KMS-11 (cell line): ENCODE measurements around the gene BMPER.

Experiments used
- H2AFZ ChIP-seq: fragments of 200-600 bp; sonication (generic); 2 replicates; pipeline ENCODE4 v1.6.1; 2016; ENCODE audit warnings: antibody characterized with exemption, mixed run types, low read depth
- H3K27ac ChIP-seq: fragments of 200-600 bp; sonication (generic); 2 replicates; pipeline ENCODE4 v1.6.1; 2016; ENCODE audit warnings: mild to moderate bottlenecking, mixed run types
- H3K27me3 ChIP-seq: fragments of 200-600 bp; sonication (generic); 2 replicates; pipeline ENCODE4 v1.6.1; 2017; ENCODE audit warnings: mild to moderate bottlenecking, low read depth, mixed run types, moderate library complexity; ENCODE audit not compliant: insufficient read depth
- H3K36me3 ChIP-seq: fragments of 200-600 bp; sonication (generic); 2 replicates; pipeline ENCODE4 v1.6.1; 2017; ENCODE audit warnings: mild to moderate bottlenecking, mixed run types; ENCODE audit not compliant: insufficient read depth
- H3K4me1 ChIP-seq: fragments of 200-600 bp; sonication (generic); 2 replicates; pipeline ENCODE4 v1.6.1; 2016; ENCODE audit warnings: mild to moderate bottlenecking, low read depth, mixed run types; ENCODE audit not compliant: poor library complexity, severe bottlenecking
- H3K4me2 ChIP-seq: fragments of 200-600 bp; sonication (generic); 2 replicates; pipeline ENCODE4 v1.7.0; 2016; ENCODE audit warnings: mild to moderate bottlenecking, mixed run types
- H3K4me3 ChIP-seq: fragments of 200-600 bp; sonication (generic); IDR thresholded peaks from 2 replicates; pipeline ENCODE4 v1.6.1; 2017; ENCODE audit warnings: low read depth, low read length, mixed read lengths; ENCODE audit not compliant: insufficient read depth
- H3K79me2 ChIP-seq: fragments of 200-600 bp; sonication (generic); 2 replicates; pipeline ENCODE4 v1.6.1; 2016; ENCODE audit warnings: low read depth, mixed run types; ENCODE audit not compliant: insufficient read depth
- H3K9ac ChIP-seq: fragments of 200-600 bp; sonication (generic); 2 replicates; pipeline ENCODE4 v1.6.1; 2016; ENCODE audit warnings: mild to moderate bottlenecking, mixed run types
- H4K20me1 ChIP-seq: fragments of 200-600 bp; sonication (generic); 2 replicates; pipeline ENCODE4 v1.6.1; 2016; ENCODE audit warnings: mild to moderate bottlenecking, mixed run types; ENCODE audit not compliant: insufficient read depth
- CTCF ChIP-seq: fragments of 200-600 bp; sonication (generic); conservative IDR thresholded peaks from 2 replicates; pipeline ENCODE4 v1.6.1; 2017; ENCODE audit warnings: low read depth, mild to moderate bottlenecking, antibody characterized with exemption, low read length, moderate library complexity, mixed read lengths

Gene BMPER

GRCh38 chr7:33881316-33881715 is 24.0 kb upstream of the BMPER start:
- no peaks in the 10 kb centered on the region for H4K20me1 ChIP-seq
- H3K4me1 ChIP-seq: no peaks in the 10 kb centered on the region
- no peaks in the 10 kb centered on the region for H3K79me2 ChIP-seq
- H3K4me3 ChIP-seq: no peak overlapping the region
- no peak overlapping the region for H3K27ac ChIP-seq
- H3K27me3 ChIP-seq: no peaks in the 10 kb centered on the region
- no peak for TF ChIP-seq CTCF
- H3K4me2 ChIP-seq: no peak overlapping the region
- H2AFZ ChIP-seq: no peak overlapping the region
- no peak overlapping the region for H3K9ac ChIP-seq
- no peaks in the 10 kb centered on the region for H3K36me3 ChIP-seq

GRCh38 chr7:33882040-33882837 is 23.1 kb upstream of the BMPER start:
- H3K27ac ChIP-seq: no peak overlapping the region
- no peaks in the 10 kb centered on the region for H3K79me2 ChIP-seq
- no peak overlapping the region for H3K4me2 ChIP-seq
- no peaks in the 10 kb centered on the region for H3K27me3 ChIP-seq
- H3K9ac ChIP-seq: no peak overlapping the region
- H3K36me3 ChIP-seq: no peaks in the 10 kb centered on the region
- no peak overlapping the region for H3K4me3 ChIP-seq
- no peaks in the 10 kb centered on the region for H3K4me1 ChIP-seq
- no peak overlapping the region for H2AFZ ChIP-seq
- H4K20me1 ChIP-seq: no peaks in the 10 kb centered on the region
- no peak for TF ChIP-seq CTCF

GRCh38 chr7:33882950-33883670 is 22.2 kb upstream of the BMPER start:
- Histone ChIP-seq H3K4me1 (no peaks in the 10 kb centered on the region), H3K4me3 (no peak overlapping the region), H3K27me3 (no peaks in the 10 kb centered on the region), H2AFZ (no peak overlapping the region), H3K9ac (no peak overlapping the region), H4K20me1 (no peaks in the 10 kb centered on the region), H3K36me3 (no peaks in the 10 kb centered on the region), H3K79me2 (no peaks in the 10 kb centered on the region), H3K27ac (no peak overlapping the region), H3K4me2 (no peak overlapping the region)
- no peak for TF ChIP-seq CTCF

- no peak overlapping the region for H3K27ac ChIP-seq
- no peaks in the 10 kb centered on the region for H3K4me1 ChIP-seq
- H4K20me1 ChIP-seq: no peaks in the 10 kb centered on the region
- no peak overlapping the region for H3K4me3 ChIP-seq
- no peaks in the 10 kb centered on the region for H3K36me3 ChIP-seq
- TF ChIP-seq CTCF: no peak
- no peak overlapping the region for H3K9ac ChIP-seq
- no peak overlapping the region for H3K4me2 ChIP-seq
- H3K27me3 ChIP-seq: no peaks in the 10 kb centered on the region
- no peak overlapping the region for H2AFZ ChIP-seq
- H3K79me2 ChIP-seq: no peaks in the 10 kb centered on the region
Observed at GRCh38 chr7:33883671-33883965, 21.7 kb upstream of the BMPER start.
